NCI-H446 (cell line): ENCODE data around the gene ZMYM4.
"Not testable (repeated sequence)": the region's sequence is repeated elsewhere in the genome, so short reads cannot be mapped to it uniquely, and the experiment has no call there.

ENCODE experiments used
- DNase-seq, 2 experiments: peaks; one replicate each; lab custom pipeline; 2025; lab: John Stamatoyannopoulos, UW

The ZMYM4 gene

GRCh38 chr1:35268282-35269200 is at the start of gene ZMYM4:
Gene ZMYM4, plus strand, starts transcription at chr1:35268709. Its CDS starts 338 bp downstream, at chr1:35269047.
- DNase-seq: peak; percentile 93 to 98

DNA sequence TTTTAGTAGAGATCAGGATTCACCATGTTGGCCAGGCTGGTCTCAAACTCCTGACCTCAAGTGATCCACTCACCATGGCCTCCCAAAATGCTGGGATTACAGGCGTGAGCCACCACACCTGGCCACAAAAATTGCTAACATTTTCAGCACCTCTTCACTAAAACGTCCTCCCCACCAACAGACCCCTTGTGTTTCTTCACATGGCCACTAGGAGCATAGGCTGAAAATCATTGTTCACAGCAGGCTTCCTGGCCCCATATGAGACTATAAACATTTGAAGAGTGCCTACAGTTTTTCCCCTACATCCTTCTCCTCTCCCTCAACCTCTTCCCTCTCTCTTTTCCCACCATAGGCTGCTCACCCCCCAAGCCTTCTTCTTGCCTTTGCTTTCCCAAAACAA is 47.5 kb upstream of the ZMYM4 start:
- DNase-seq: peak; percentile 3 to 39

DNA sequence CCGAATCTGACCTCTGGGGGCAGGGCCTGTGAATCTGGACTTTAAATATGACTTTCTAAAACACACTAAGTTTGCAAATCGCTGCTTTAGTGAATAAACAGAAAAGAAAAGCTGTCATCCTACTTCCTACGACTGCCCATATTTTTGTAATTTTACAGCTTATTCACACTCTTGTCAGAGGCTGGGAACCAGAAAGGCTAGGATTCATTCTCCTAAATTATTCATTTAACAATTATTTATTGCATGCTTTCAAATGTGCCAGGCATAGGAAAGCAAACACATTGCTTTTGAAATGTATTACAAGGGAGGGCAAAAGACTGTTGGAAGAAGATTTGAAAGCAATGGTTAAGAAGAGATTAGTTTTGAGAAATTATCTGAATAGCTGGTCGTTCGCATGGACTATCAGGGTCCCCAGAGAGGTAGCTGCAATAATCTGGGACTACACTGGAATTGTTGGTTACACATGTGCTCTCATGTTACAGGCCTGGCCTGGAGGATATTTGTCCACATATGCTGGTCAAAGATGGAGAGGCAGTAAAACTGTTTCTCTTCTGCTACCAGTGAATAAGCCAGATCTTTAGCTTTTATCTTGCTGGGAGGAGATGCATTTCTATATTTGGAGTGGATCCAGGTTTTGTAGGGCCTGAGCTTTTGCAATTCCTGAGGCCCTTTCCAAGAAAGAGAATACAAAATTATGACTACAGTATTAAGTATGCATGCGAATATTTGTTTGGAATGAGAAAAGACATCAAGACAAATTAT is 46.0 kb upstream of the ZMYM4 start:
- DNase-seq: peak in 1 of 2 experiments; percentile 13

GRCh38 chr1:35223084-35223630 is 45.4 kb upstream of the ZMYM4 start:
- no peak for DNase-seq

DNA sequence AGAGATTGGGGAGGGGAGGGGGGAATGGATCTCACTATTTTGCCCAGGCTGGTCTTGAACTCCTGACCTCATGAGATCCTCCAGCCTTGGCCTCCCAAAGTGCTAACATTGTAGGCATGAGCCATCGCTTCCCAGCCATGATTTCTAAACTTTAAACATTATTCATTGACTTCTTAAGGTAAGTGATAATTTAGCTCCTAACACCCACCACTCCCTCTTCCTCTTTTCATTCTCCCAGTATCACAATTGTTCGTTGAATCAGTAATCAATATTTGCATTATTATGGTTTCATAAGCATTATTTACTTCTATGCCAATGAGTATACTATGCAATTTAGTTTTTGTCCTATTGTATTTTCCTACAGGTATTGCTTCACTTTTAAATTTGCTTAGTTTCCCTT is 42.0 kb upstream of the ZMYM4 start:
- DNase-seq: no peak

- DNase-seq: no peak
Measured at GRCh38 chr1:35229587-35230360, 38.7 kb upstream of the ZMYM4 start.

DNA sequence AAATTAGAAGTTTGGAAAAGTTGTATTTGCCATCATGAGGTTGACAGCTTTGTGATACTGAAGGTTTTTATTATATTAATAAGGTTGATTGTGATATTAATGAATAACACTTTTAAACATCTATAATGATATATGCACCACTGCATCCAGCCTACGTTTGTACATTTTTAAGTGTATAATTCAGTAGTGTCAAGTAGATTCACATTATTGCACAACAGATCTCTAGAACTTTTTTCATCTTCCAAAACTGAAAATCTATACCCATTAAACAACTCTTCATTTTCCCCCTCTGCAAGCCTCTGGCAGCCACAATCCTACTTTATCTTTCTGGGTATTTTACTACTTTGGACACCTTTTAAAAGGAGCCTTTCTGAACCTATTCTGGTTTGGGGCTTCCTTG is 37.2 kb upstream of the ZMYM4 start:
- no peak for DNase-seq

DNA sequence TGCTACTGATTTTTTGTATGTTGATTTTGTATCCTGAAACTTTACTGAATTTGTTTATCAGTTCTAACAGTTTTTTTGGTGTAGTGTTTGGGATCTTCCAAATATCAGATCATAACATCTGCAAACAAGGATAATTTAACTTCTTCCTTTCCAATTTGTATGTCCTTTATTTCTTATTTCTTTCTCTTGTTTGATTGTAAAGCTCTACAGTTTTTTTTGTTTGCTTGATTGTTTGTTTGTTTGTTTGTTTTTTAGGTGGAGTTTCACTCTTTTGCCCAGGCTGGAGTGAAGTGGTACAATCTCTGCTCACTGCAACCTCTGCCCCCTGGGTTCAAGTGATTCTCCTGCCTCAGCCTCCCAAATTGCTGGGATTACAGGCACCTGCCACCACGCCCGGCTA is 31.7 kb upstream of the ZMYM4 start:
- not testable (repeated sequence) for DNase-seq

GRCh38 chr1:35243691-35244090 is 24.8 kb upstream of the ZMYM4 start:
- DNase-seq: peak in 1 of 2 experiments; percentile 32

- no peak for DNase-seq
Measured at GRCh38 chr1:35247256-35247655, 21.3 kb upstream of the ZMYM4 start.

GRCh38 chr1:35253941-35254340 is 14.6 kb upstream of the ZMYM4 start:
- no peak for DNase-seq

DNA sequence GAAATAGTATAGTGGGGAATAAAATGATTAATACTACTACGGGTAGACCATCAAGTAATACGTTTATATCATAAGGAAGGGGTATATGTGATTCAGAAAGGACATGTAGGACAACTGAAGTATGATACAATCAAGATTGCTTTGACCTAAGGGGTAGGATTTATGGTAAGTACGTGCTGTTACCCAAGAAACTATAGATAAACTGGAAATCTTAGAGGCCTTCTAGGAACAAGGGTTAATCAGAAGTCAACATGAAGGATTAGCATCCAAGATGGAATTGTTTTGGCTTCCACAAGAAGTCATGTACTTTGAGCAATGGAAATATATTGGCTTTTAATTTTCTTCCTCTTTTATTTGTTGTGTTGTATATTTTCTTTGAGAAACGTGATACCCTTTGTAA is 13.2 kb upstream of the ZMYM4 start:
- no peak for DNase-seq

GRCh38 chr1:35259561-35259960 is 8.9 kb upstream of the ZMYM4 start:
- no peak for DNase-seq

- DNase-seq: no peak
Measured at GRCh38 chr1:35261412-35262120, 6.9 kb upstream of the ZMYM4 start.

GRCh38 chr1:35264035-35264434 is 4.5 kb upstream of the ZMYM4 start:
- DNase-seq: no peak

DNA sequence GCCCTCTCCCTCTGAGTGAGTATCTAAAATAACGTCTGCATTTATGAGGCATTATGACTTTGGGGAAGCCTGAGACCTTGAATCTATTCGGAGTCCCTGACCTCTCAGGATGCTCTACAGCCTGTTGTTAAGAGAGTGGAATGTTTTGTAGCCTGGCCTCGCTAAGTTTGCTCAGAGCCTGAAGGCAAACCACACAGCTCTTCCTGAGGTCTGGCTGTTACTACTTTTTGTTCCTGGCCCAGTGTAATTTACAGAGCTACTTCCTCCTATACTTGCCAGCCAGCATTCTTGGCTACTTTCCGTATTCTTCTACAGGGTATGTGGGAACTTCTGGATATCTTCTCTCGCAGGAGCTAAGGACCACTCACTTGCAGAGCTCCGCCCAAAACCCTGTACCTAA is 3.6 kb upstream of the ZMYM4 start:
- peak in 1 of 2 experiments; percentile 3 for DNase-seq

- no peak for DNase-seq
Measured at GRCh38 chr1:35266306-35266705, 2.2 kb upstream of the ZMYM4 start.

DNA sequence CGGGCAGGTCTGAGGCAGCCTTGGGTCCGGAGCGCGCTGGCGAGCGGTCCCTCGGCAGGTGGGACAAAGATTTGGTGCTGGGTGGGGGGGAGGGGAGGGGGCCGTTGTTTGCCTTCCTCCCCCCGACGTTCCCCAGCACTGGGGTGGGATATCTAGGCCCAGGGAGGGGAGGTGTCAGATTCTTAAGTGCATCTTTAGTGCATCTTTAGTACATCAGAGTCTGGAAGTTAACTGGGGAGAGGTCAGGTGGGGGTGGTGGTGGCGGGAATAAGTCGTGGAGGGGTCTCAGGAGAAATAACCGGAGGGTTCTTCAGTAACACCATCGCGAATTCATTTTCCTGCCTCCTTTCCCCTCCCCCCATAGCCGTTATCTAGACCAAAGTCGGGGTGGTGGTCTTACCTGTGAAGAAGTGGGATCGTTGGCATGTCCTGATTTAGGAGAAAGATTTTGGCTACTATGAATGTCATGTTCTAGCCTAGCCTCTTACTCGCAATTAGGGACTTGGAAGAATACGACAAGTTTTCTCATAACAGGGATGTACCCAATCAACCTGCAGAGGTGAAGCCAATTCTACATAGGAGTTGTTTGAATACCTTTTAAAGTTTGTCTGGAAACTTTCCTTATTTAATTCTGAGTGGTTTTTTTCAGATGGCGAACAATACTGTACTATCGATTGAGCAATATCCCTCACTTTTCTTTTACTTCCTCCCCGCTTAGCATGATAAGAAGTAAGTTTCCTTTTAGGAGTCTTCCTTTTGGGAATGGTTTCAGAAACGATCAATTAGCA is 886 bp downstream of the ZMYM4 start:
- no peak for DNase-seq

- no peak for DNase-seq
Measured at GRCh38 chr1:35269989-35270289, 1.4 kb downstream of the ZMYM4 start.

DNA sequence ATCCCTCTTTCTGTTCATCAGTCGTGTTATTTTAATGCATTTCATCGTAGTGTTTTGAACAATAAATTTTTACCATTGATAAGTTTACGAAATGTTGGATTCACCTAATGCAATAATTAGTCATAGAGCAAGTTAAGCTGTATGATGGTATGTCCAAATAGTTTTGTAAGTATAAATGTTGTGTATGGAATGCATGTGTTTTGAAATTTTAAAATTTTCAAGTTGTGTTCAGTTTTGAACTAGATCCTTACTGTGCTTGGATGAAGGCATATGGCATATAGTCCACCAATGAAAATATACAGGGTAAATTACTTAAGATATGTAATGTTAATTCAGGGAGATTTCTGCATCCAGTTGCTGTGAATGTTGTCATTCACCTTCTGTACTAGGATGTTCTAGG is 2.3 kb downstream of the ZMYM4 start:
- no peak for DNase-seq

DNA sequence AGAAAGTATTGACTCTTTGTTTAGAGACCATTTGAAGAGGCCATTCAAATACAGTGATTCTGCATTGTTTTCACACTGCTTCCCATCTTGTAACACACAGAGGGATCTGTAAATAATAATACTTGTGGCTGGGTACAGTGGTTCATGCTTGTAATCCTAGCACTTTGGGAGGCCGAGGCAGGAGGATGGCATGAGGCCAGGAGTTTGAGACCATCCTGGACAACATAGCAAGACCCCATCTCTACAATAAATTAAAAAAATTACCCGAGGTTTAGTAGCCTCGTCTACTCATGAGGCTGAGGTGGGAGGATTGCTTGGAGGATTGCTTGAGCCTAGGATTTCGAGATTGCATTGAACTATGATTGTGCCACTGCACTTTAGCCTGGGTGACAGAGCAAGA is 5.7 kb downstream of the ZMYM4 start:
- DNase-seq: no peak
